H9 (cell line): ENCODE results near the gene IL20. TPM values are rescaled to one million over a fixed set of nuclear protein-coding genes. Genes with fewer than 3 reads are reported as not detected.

Experiments used
- DNase-seq: peaks from one replicate; pipeline ENCODE4 v3.0.0-alpha.2; 2017
- H2AFZ ChIP-seq: one replicate; pipeline ENCODE4 v1.6.1; 2013; ENCODE audit warnings: mild to moderate bottlenecking, low read length, control low read depth, moderate library complexity
- H2AK5ac ChIP-seq: 2 replicates; pipeline ENCODE4 v1.6.1; 2013; ENCODE audit warnings: low read length, control low read depth, mixed read lengths; ENCODE audit not compliant: insufficient read length
- H2BK120ac ChIP-seq: one replicate; pipeline ENCODE4 v1.6.1; 2013; ENCODE audit warnings: low read depth, mild to moderate bottlenecking, low read length, control low read depth, inconsistent platforms; ENCODE audit not compliant: poor library complexity, severe bottlenecking
- H2BK12ac ChIP-seq: 2 replicates; pipeline ENCODE4 v1.6.1; 2013; ENCODE audit warnings: low read length, control low read depth, mixed read lengths, low read depth; ENCODE audit not compliant: insufficient read length
- H2BK15ac ChIP-seq: 2 replicates; pipeline ENCODE4 v1.6.1; 2013; ENCODE audit warnings: low read depth, low read length, control low read depth
- H2BK20ac ChIP-seq: one replicate; pipeline ENCODE4 v1.6.1; 2013; ENCODE audit warnings: low read depth, mild to moderate bottlenecking, low read length, control low read depth, inconsistent platforms; ENCODE audit not compliant: poor library complexity, severe bottlenecking
- H2BK5ac ChIP-seq: 2 replicates; pipeline ENCODE4 v1.6.1; 2013; ENCODE audit warnings: low read length, control low read depth, mixed read lengths; ENCODE audit not compliant: insufficient read length
- H3K14ac ChIP-seq: 2 replicates; pipeline ENCODE4 v1.6.1; 2013; ENCODE audit warnings: low read length, control low read depth; ENCODE audit not compliant: insufficient read depth
- H3K18ac ChIP-seq: 2 replicates; pipeline ENCODE4 v1.6.1; 2013; ENCODE audit warnings: low read depth, mild to moderate bottlenecking, mixed read lengths, low read length, control low read depth; ENCODE audit not compliant: insufficient read length
- H3K23ac ChIP-seq: 2 replicates; pipeline ENCODE4 v1.6.1; 2013; ENCODE audit warnings: low read length, control low read depth, mixed read lengths, low read depth; ENCODE audit not compliant: insufficient read length
- H3K23me2 ChIP-seq: 2 replicates; pipeline ENCODE4 v1.6.1; 2013; ENCODE audit warnings: low read depth, mild to moderate bottlenecking, mixed read lengths, low read length, control low read depth; ENCODE audit not compliant: insufficient read length, poor library complexity, severe bottlenecking
- H3K27ac ChIP-seq: 2 replicates; pipeline ENCODE4 v1.5.1; 2013; ENCODE audit warnings: low read length, control low read depth, mixed read lengths, low read depth; ENCODE audit not compliant: insufficient read length
- H3K27me3 ChIP-seq: 2 replicates; pipeline ENCODE4 v1.6.1; 2013; ENCODE audit warnings: low read length, control low read depth, inconsistent platforms; ENCODE audit not compliant: insufficient read depth
- H3K4ac ChIP-seq: 2 replicates; pipeline ENCODE4 v1.6.1; 2013; ENCODE audit warnings: low read depth, mild to moderate bottlenecking, control low read depth, inconsistent platforms, low read length, moderate library complexity
- H3K4me1 ChIP-seq: 2 replicates; pipeline ENCODE4 v1.6.1; 2013; ENCODE audit warnings: low read length, control low read depth, inconsistent platforms; ENCODE audit not compliant: insufficient read depth
- H3K4me2 ChIP-seq: 2 replicates; pipeline ENCODE4 v1.6.1; 2013; ENCODE audit warnings: low read length, control low read depth, mixed read lengths; ENCODE audit not compliant: insufficient read length, insufficient read depth
- H3K56ac ChIP-seq: 2 replicates; pipeline ENCODE4 v1.6.1; 2013; ENCODE audit warnings: low read depth, mild to moderate bottlenecking, mixed read lengths, low read length, control low read depth; ENCODE audit not compliant: insufficient read length
- H3K79me1 ChIP-seq: 2 replicates; pipeline ENCODE4 v1.6.1; 2013; ENCODE audit warnings: low read depth, mild to moderate bottlenecking, moderate library complexity, low read length, control low read depth, inconsistent platforms; ENCODE audit not compliant: insufficient read depth, poor library complexity, severe bottlenecking
- H3K79me2 ChIP-seq: 2 replicates; pipeline ENCODE4 v1.6.1; 2013; ENCODE audit warnings: low read length, control low read depth, inconsistent platforms; ENCODE audit not compliant: insufficient read depth
- H3K9ac ChIP-seq: 2 replicates; pipeline ENCODE4 v1.6.1; 2013; ENCODE audit warnings: low read length, control low read depth, mixed read lengths; ENCODE audit not compliant: insufficient read length; ENCODE audit errors: extremely low read depth
- H3K9me3 ChIP-seq: one replicate; pipeline ENCODE4 v1.6.1; 2013; ENCODE audit warnings: low read depth, low read length, inconsistent platforms; ENCODE audit not compliant: control insufficient read depth
- H3T11ph ChIP-seq: one replicate; pipeline ENCODE4 v1.6.1; 2013; ENCODE audit warnings: mild to moderate bottlenecking, low read length, control low read depth, inconsistent platforms
- H4K20me1 ChIP-seq: one replicate; pipeline ENCODE4 v1.6.1; 2013; ENCODE audit not compliant: control insufficient read depth, insufficient read length, insufficient read depth
- H4K5ac ChIP-seq: 2 replicates; pipeline ENCODE4 v1.6.1; 2013; ENCODE audit warnings: low read depth, mild to moderate bottlenecking, mixed read lengths, low read length, control low read depth; ENCODE audit not compliant: insufficient read length
- H4K8ac ChIP-seq: replicated peaks from 2 replicates; pipeline ENCODE4 v1.6.1; 2013; ENCODE audit warnings: low read length, control low read depth, mixed read lengths, low read depth; ENCODE audit not compliant: insufficient read length
- H4K91ac ChIP-seq: 2 replicates; pipeline ENCODE4 v1.6.1; 2013; ENCODE audit warnings: low read depth, mild to moderate bottlenecking, moderate library complexity, mixed read lengths, low read length, control low read depth; ENCODE audit not compliant: insufficient read length
- H3K27ac Mint-ChIP-seq, 3 experiments: 2 replicates in 2 of 3; 3 replicates in 1 of 3; pipeline ENCODE4 v1.8.0; 2020 to 2021; ENCODE audit warnings: mixed read lengths in 3 of 3, mild to moderate bottlenecking in 1 of 3, moderate library complexity in 1 of 3
- H3K27me3 Mint-ChIP-seq: 2 replicates; pipeline ENCODE4 v1.8.0; 2021; ENCODE audit warnings: low read depth, mild to moderate bottlenecking, moderate library complexity, mixed read lengths
- H3K36me3 Mint-ChIP-seq, 3 experiments: 2 replicates in 2 of 3; 3 replicates in 1 of 3; pipeline ENCODE4 v1.8.0; 2020 to 2021; ENCODE audit warnings: low read depth in 3 of 3, mixed read lengths in 3 of 3; ENCODE audit not compliant: insufficient read depth in 1 of 3
- H3K4me1 Mint-ChIP-seq, 2 experiments: 2 replicates each; pipeline ENCODE4 v1.8.0; 2020; ENCODE audit warnings: mixed read lengths in 2 of 2
- H3K4me3 Mint-ChIP-seq, 2 experiments: 2 replicates in 1 of 2; 3 replicates in 1 of 2; pipeline ENCODE4 v1.8.0; 2020 to 2021; ENCODE audit warnings: mild to moderate bottlenecking in 2 of 2, mixed read lengths in 2 of 2, moderate library complexity in 1 of 2
- H3K9me3 Mint-ChIP-seq, 2 experiments: 2 replicates in 1 of 2; 3 replicates in 1 of 2; pipeline ENCODE4 v1.8.0; 2020; ENCODE audit warnings: mild to moderate bottlenecking in 2 of 2, mixed read lengths in 2 of 2, moderate library complexity in 1 of 2
- WGBS: extraction: QIAGEN DNeasy Blood & Tissue Kit; methylation state at CpG from one replicate; pipeline ENCODE4 v1.1.7; 2013; ENCODE audit warnings: missing lambda C conversion rate, low lambda C conversion rate, mixed read lengths; ENCODE audit not compliant: insufficient read length; ENCODE audit errors: extremely low coverage; 5-methylcytosine and 5-hydroxymethylcytosine counted together
- total RNA-seq: library from RNA; stranded (reverse); gene quantifications from 2 replicates; pipeline ENCODE4 v1.2.1, GENCODE V29; 2021
- TF ChIP-seq, protein P1 (sequence below): fragments of 200-600 bp; sonication (generic); conservative IDR thresholded peaks from 3 replicates; pipeline ENCODE4 v1.8.0; 2021; ENCODE audit warnings: antibody characterized with exemption, mild to moderate bottlenecking

Gene IL20
- total RNA-seq, 1 experiment from 2014 or later, result not detected

DNA sequence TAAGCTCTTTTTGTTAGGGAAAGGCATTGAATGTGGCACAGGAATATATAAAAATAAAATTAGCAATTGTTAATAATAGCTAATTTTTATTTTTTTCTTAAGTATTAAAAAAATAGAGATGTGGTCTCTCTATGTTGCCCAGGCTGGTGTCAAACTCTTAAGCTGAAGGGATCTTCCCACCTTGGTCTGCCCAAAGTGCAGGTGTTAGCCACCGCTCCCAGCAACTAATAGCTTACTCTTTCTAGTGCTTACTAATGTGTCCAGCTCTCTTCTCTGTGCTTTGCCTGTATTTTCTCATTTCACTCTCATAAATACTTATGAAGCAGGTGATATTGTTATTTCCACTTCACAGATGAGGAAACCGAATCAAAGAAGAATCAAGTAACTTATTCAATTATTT is 18.5 kb downstream of the IL20 start:
- H3K9me3 Mint-ChIP-seq, result peaks cover 6 to 13% of the 10 kb centered on the region in 2 experiments

More for the DNA sequence above, 18.5 kb downstream of the IL20 start:
- DNase-seq, result no peak
- no peak overlapping the region for H3K18ac ChIP-seq
- H3K23ac ChIP-seq, result no peak overlapping the region
- Mint-ChIP-seq H3K4me3 (no peak overlapping the region), H3K4me1 (no peaks in the 10 kb centered on the region), H3K27ac (no peak overlapping the region), H3K27me3 (peaks cover 3% of the 10 kb centered on the region), H3K36me3 (peaks cover 0 to 5% (median 0%) of the 10 kb centered on the region in 3 experiments; a peak in 1 of 7 replicates)
- TF ChIP-seq, protein P1, sequence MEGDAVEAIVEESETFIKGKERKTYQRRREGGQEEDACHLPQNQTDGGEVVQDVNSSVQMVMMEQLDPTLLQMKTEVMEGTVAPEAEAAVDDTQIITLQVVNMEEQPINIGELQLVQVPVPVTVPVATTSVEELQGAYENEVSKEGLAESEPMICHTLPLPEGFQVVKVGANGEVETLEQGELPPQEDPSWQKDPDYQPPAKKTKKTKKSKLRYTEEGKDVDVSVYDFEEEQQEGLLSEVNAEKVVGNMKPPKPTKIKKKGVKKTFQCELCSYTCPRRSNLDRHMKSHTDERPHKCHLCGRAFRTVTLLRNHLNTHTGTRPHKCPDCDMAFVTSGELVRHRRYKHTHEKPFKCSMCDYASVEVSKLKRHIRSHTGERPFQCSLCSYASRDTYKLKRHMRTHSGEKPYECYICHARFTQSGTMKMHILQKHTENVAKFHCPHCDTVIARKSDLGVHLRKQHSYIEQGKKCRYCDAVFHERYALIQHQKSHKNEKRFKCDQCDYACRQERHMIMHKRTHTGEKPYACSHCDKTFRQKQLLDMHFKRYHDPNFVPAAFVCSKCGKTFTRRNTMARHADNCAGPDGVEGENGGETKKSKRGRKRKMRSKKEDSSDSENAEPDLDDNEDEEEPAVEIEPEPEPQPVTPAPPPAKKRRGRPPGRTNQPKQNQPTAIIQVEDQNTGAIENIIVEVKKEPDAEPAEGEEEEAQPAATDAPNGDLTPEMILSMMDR, result no peak
- H3T11ph ChIP-seq, result no peak overlapping the region
- no peaks in the 10 kb centered on the region for H3K79me1 ChIP-seq
- H3K9me3 ChIP-seq, result no peaks in the 10 kb centered on the region
- H4K8ac ChIP-seq, result no peak overlapping the region
- H2AFZ ChIP-seq, result no peak overlapping the region
- no peak overlapping the region for H2BK120ac ChIP-seq
- no peak overlapping the region for H3K27ac ChIP-seq
- no peak overlapping the region for H2BK12ac ChIP-seq
- no peak overlapping the region for H3K14ac ChIP-seq
- H2AK5ac ChIP-seq, result no peak overlapping the region
- H2BK15ac ChIP-seq, result no peak overlapping the region
- H2BK20ac ChIP-seq, result no peak overlapping the region
- H3K23me2 ChIP-seq, result no peaks in the 10 kb centered on the region
- no peaks in the 10 kb centered on the region for H3K27me3 ChIP-seq
- H4K91ac ChIP-seq, result no peak overlapping the region
- H4K5ac ChIP-seq, result no peak overlapping the region
- H3K79me2 ChIP-seq, result no peaks in the 10 kb centered on the region
- H3K56ac ChIP-seq, result no peak overlapping the region
- H4K20me1 ChIP-seq, result no peaks in the 10 kb centered on the region
- no peak overlapping the region for H3K9ac ChIP-seq
- no peak overlapping the region for H3K4me2 ChIP-seq
- no peak overlapping the region for H2BK5ac ChIP-seq
- no CpG with 5 or more reads among the region's 2 CpGs for WGBS
- no peak overlapping the region for H3K4ac ChIP-seq
- no peaks in the 10 kb centered on the region for H3K4me1 ChIP-seq
